ENCODE data around the gene FUCA2. TPM values are rescaled to one million over a fixed set of nuclear protein-coding genes. Genes with fewer than 3 reads are reported as not detected.

Gene FUCA2
- total and polyA plus RNA-seq, 2 of the 8 experiments (the other 6 are each of a cell fraction or from before 2014, with no cell fraction given): 24.2 to 47.2 TPM

GRCh38 chr6:143506199-143506598 is 5.3 kb downstream of the FUCA2 start (continued):
- TF ChIP-seq HDAC2 (IDR thresholded peaks at IDR 0.05; ENCODE audit: borderline replicate concordance in 1 of 2, low read depth in 2 of 2, low read length in 2 of 2) (no peak), ASH2L (IDR thresholded peaks at IDR 0.05; ENCODE audit: low read length) (no peak), USF2 (IDR thresholded peaks at IDR 0.05; ENCODE audit: low read length) (no peak), JUN (IDR thresholded peaks at IDR 0.05; ENCODE audit: low read depth, low read length) (no peak), SIRT6 (IDR thresholded peaks at IDR 0.05; ENCODE audit: low read length) (no peak), BRCA1 (IDR thresholded peaks at IDR 0.05; ENCODE audit: low read depth, low read length) (no peak), GTF2F1 (IDR thresholded peaks at IDR 0.05; ENCODE audit: borderline replicate concordance, low read depth, low read length) (no peak), TEAD4 (IDR thresholded peaks at IDR 0.05; ENCODE audit: low read depth, low read length) (no peak), TBP (IDR thresholded peaks at IDR 0.05; ENCODE audit: low read depth, low read length) (no peak)

Measured in H1 (cell line).